Muscle layer of duodenum (tissue), 2 donors: Measurements from ENCODE around the gene BMAL2.

Experiments used
- H3K27ac ChIP-seq: one replicate; pipeline ENCODE4 v1.7.0; 2013; ENCODE audit warnings: mild to moderate bottlenecking, low read length
- H3K27me3 ChIP-seq: one replicate; pipeline ENCODE4 v1.7.0; 2013; ENCODE audit warnings: low read depth, mild to moderate bottlenecking, control low read depth, low read length
- H3K36me3 ChIP-seq, 2 donors: one replicate each; pipeline ENCODE4 v1.7.0; 2013; ENCODE audit warnings: low read length in 2 of 2, control low read depth in 1 of 2, mild to moderate bottlenecking in 1 of 2; ENCODE audit not compliant: insufficient read depth in 2 of 2, control insufficient read depth in 1 of 2
- H3K4me1 ChIP-seq, 2 donors: one replicate each; pipeline ENCODE4 v1.7.0; 2013; ENCODE audit warnings: low read length in 2 of 2, mild to moderate bottlenecking in 2 of 2, control low read depth in 1 of 2, moderate library complexity in 1 of 2; ENCODE audit not compliant: insufficient read depth in 2 of 2, control insufficient read depth in 1 of 2
- H3K4me3 ChIP-seq, 2 donors: one replicate each; pipeline ENCODE4 v1.7.0; 2013; ENCODE audit warnings: low read length in 2 of 2, low read depth in 1 of 2, mild to moderate bottlenecking in 1 of 2
- H3K9me3 ChIP-seq, 2 donors: one replicate each; pipeline ENCODE4 v1.7.0; 2013; ENCODE audit warnings: low read length in 2 of 2, control low read depth in 1 of 2, mild to moderate bottlenecking in 1 of 2; ENCODE audit not compliant: control insufficient read depth in 1 of 2
- donor health status: healthy.

Gene BMAL2

GRCh38 chr12:27299102-27299501 is 33.5 kb upstream of the BMAL2 start:
- Histone ChIP-seq H3K27ac (peak overlapping the region; percentile 1), H3K4me1 (peaks cover 0 to 19% of the 10 kb centered on the region in 2 donors), H3K36me3 (peaks cover 11 to 25% of the 10 kb centered on the region in 2 donors)

GRCh38 chr12:27300226-27300625 is 32.4 kb upstream of the BMAL2 start:
- Histone ChIP-seq H3K4me3 (no peak overlapping the region), H3K27ac (no peak overlapping the region), H3K27me3 (no peaks in the 10 kb centered on the region), H3K4me1 (peaks cover 0 to 22% of the 10 kb centered on the region in 2 donors), H3K9me3 (no peaks in the 10 kb centered on the region), H3K36me3 (peaks cover 11 to 26% of the 10 kb centered on the region in 2 donors)

More at GRCh38 chr12:27299102-27299501, 33.5 kb upstream of the BMAL2 start:
- H3K4me3 ChIP-seq = no peak overlapping the region
- H3K9me3 ChIP-seq = no peaks in the 10 kb centered on the region
- H3K27me3 ChIP-seq = no peaks in the 10 kb centered on the region

GRCh38 chr12:27303139-27304111 is 29.2 kb upstream of the BMAL2 start:
- no peak overlapping the region for H3K27ac ChIP-seq
- H3K36me3 ChIP-seq = peaks cover 10 to 19% of the 10 kb centered on the region in 2 donors
- H3K4me1 ChIP-seq = peaks cover 0 to 25% of the 10 kb centered on the region in 2 donors
- no peaks in the 10 kb centered on the region for H3K27me3 ChIP-seq
- no peak overlapping the region for H3K4me3 ChIP-seq
- H3K9me3 ChIP-seq = no peaks in the 10 kb centered on the region

GRCh38 chr12:27304856-27305255 is 27.8 kb upstream of the BMAL2 start:
- no peaks in the 10 kb centered on the region for H3K9me3 ChIP-seq

GRCh38 chr12:27305673-27306456 is 26.8 kb upstream of the BMAL2 start:
- no peak overlapping the region for H3K4me3 ChIP-seq
- H3K4me1 ChIP-seq = peaks cover 0 to 17% of the 10 kb centered on the region in 2 donors
- H3K27ac ChIP-seq = no peak overlapping the region

More at GRCh38 chr12:27304856-27305255, 27.8 kb upstream of the BMAL2 start:
- H3K4me3 ChIP-seq = no peak overlapping the region
- H3K36me3 ChIP-seq = peaks cover 13 to 29% of the 10 kb centered on the region in 2 donors
- H3K4me1 ChIP-seq = peaks cover 0 to 25% of the 10 kb centered on the region in 2 donors
- no peak overlapping the region for H3K27ac ChIP-seq
- H3K27me3 ChIP-seq = no peaks in the 10 kb centered on the region

GRCh38 chr12:27309293-27309994 is 23.2 kb upstream of the BMAL2 start:
- no peaks in the 10 kb centered on the region for H3K9me3 ChIP-seq
- H3K4me3 ChIP-seq = no peak overlapping the region
- no peaks in the 10 kb centered on the region for H3K27me3 ChIP-seq
- peaks cover 20 to 38% of the 10 kb centered on the region in 2 donors for H3K36me3 ChIP-seq
- peaks cover 0 to 23% of the 10 kb centered on the region in 2 donors for H3K4me1 ChIP-seq
- no peak overlapping the region for H3K27ac ChIP-seq

More at GRCh38 chr12:27305673-27306456, 26.8 kb upstream of the BMAL2 start:
- Histone ChIP-seq H3K27me3 (no peaks in the 10 kb centered on the region), H3K9me3 (no peaks in the 10 kb centered on the region), H3K36me3 (peaks cover 13 to 30% of the 10 kb centered on the region in 2 donors)

GRCh38 chr12:27309995-27310315 is 22.7 kb upstream of the BMAL2 start:
- Histone ChIP-seq H3K27ac (no peak overlapping the region), H3K4me3 (no peak overlapping the region), H3K9me3 (no peaks in the 10 kb centered on the region), H3K36me3 (peaks cover 20 to 42% of the 10 kb centered on the region in 2 donors), H3K4me1 (peaks cover 0 to 21% of the 10 kb centered on the region in 2 donors), H3K27me3 (no peaks in the 10 kb centered on the region)

- no peak overlapping the region for H3K27ac ChIP-seq
- no peaks in the 10 kb centered on the region for H3K9me3 ChIP-seq
- no peaks in the 10 kb centered on the region for H3K4me1 ChIP-seq
- H3K27me3 ChIP-seq = no peaks in the 10 kb centered on the region
- H3K4me3 ChIP-seq = no peak overlapping the region
- peaks cover 40 to 62% of the 10 kb centered on the region in 2 donors for H3K36me3 ChIP-seq
Observed at GRCh38 chr12:27316947-27317346, 15.7 kb upstream of the BMAL2 start.

- Histone ChIP-seq H3K36me3 (peaks cover 49 to 52% of the 10 kb centered on the region in 2 donors), H3K27ac (peak overlapping the region; percentile 16), H3K4me3 (no peak overlapping the region), H3K27me3 (no peaks in the 10 kb centered on the region), H3K4me1 (no peaks in the 10 kb centered on the region), H3K9me3 (no peaks in the 10 kb centered on the region)
Observed at GRCh38 chr12:27319409-27319808, 13.2 kb upstream of the BMAL2 start.

- peaks cover 49% of the 10 kb centered on the region in 2 donors for H3K36me3 ChIP-seq
- no peaks in the 10 kb centered on the region for H3K9me3 ChIP-seq
- H3K27ac ChIP-seq = peak overlapping the region; percentile 16
- H3K4me1 ChIP-seq = no peaks in the 10 kb centered on the region
- H3K4me3 ChIP-seq = no peak overlapping the region
- no peaks in the 10 kb centered on the region for H3K27me3 ChIP-seq
Observed at GRCh38 chr12:27319848-27320247, 12.8 kb upstream of the BMAL2 start.

GRCh38 chr12:27324530-27324929 is 8.1 kb upstream of the BMAL2 start:
- H3K4me1 ChIP-seq = no peaks in the 10 kb centered on the region
- peaks cover 32 to 37% of the 10 kb centered on the region in 2 donors for H3K36me3 ChIP-seq
- no peaks in the 10 kb centered on the region for H3K27me3 ChIP-seq
- H3K27ac ChIP-seq = no peak overlapping the region
- no peaks in the 10 kb centered on the region for H3K9me3 ChIP-seq
- no peak overlapping the region for H3K4me3 ChIP-seq
